HUES48 (cell line): Measurements from ENCODE around the gene KCTD1.
A peak's percentile ranks its signal among the peaks of the same experiment; 100 is the strongest.

ENCODE experiments used
- H3K27ac ChIP-seq: one replicate; pipeline ENCODE4 v1.7.0; 2013; ENCODE audit warnings: low read depth, low read length, inconsistent platforms
- H3K27me3 ChIP-seq: 2 replicates; pipeline ENCODE4 v1.6.1; 2013; ENCODE audit warnings: mild to moderate bottlenecking, low read length; ENCODE audit not compliant: control insufficient read depth, insufficient read depth
- H3K36me3 ChIP-seq: 2 replicates; pipeline ENCODE4 v1.6.1; 2013; ENCODE audit warnings: low read length; ENCODE audit not compliant: control insufficient read depth, insufficient read depth
- H3K4me1 ChIP-seq: 2 replicates; pipeline ENCODE4 v1.6.1; 2013; ENCODE audit warnings: mild to moderate bottlenecking, low read length; ENCODE audit not compliant: control insufficient read depth, insufficient read depth
- H3K4me3 ChIP-seq: 2 replicates; pipeline ENCODE4 v1.5.1; 2013; ENCODE audit warnings: mild to moderate bottlenecking, low read depth, low read length
- H3K9ac ChIP-seq: 2 replicates; pipeline ENCODE4 v1.6.1; 2013; ENCODE audit warnings: mild to moderate bottlenecking, low read depth, low read length, moderate library complexity
- H3K9me3 ChIP-seq: 2 replicates; pipeline ENCODE4 v1.6.1; 2013; ENCODE audit warnings: low read length; ENCODE audit not compliant: control insufficient read depth, insufficient read depth

KCTD1 gene

GRCh38 chr18:26479065-26479680, 69.2 kb downstream of the KCTD1 start:
- Histone ChIP-seq H3K36me3 (no peaks in the 10 kb centered on the region), H3K4me3 (peak overlapping the region; percentile 33; the same call in 1 of the 2 replicates), H3K27ac (peak overlapping the region; percentile 72), H3K9ac (no peak overlapping the region), H3K27me3 (no peaks in the 10 kb centered on the region), H3K9me3 (no peaks in the 10 kb centered on the region), H3K4me1 (peaks cover 44% of the 10 kb centered on the region)

- Histone ChIP-seq H3K9me3 (no peaks in the 10 kb centered on the region), H3K4me3 (peak overlapping the region; percentile 33), H3K27me3 (no peaks in the 10 kb centered on the region), H3K4me1 (peaks cover 44% of the 10 kb centered on the region), H3K27ac (peak overlapping the region; percentile 72), H3K36me3 (no peaks in the 10 kb centered on the region), H3K9ac (no peak overlapping the region)
Measured at GRCh38 chr18:26477828-26478466, 70.4 kb downstream of the KCTD1 start.

GRCh38 chr18:26476697-26477096, 71.7 kb downstream of the KCTD1 start:
- Histone ChIP-seq H3K27ac (no peak overlapping the region), H3K27me3 (no peaks in the 10 kb centered on the region), H3K9ac (no peak overlapping the region), H3K36me3 (no peaks in the 10 kb centered on the region), H3K4me1 (peaks cover 32% of the 10 kb centered on the region), H3K9me3 (no peaks in the 10 kb centered on the region), H3K4me3 (no peak overlapping the region)

- H3K4me3 ChIP-seq = no peak overlapping the region
- H3K9ac ChIP-seq = no peak overlapping the region
- H3K27ac ChIP-seq = no peak overlapping the region
- H3K36me3 ChIP-seq = no peaks in the 10 kb centered on the region
- H3K27me3 ChIP-seq = no peaks in the 10 kb centered on the region
- peaks cover 19% of the 10 kb centered on the region for H3K4me1 ChIP-seq
- H3K9me3 ChIP-seq = no peaks in the 10 kb centered on the region
Measured at GRCh38 chr18:26474542-26474941, 73.8 kb downstream of the KCTD1 start.

GRCh38 chr18:26473672-26474071, 74.7 kb downstream of the KCTD1 start:
- H3K4me1 ChIP-seq = peaks cover 16% of the 10 kb centered on the region
- no peaks in the 10 kb centered on the region for H3K9me3 ChIP-seq
- H3K27me3 ChIP-seq = no peaks in the 10 kb centered on the region
- H3K9ac ChIP-seq = no peak overlapping the region
- no peaks in the 10 kb centered on the region for H3K36me3 ChIP-seq
- H3K4me3 ChIP-seq = no peak overlapping the region
- H3K27ac ChIP-seq = no peak overlapping the region

GRCh38 chr18:26471826-26472225, 76.5 kb downstream of the KCTD1 start:
- no peaks in the 10 kb centered on the region for H3K36me3 ChIP-seq
- H3K9me3 ChIP-seq = no peaks in the 10 kb centered on the region
- no peaks in the 10 kb centered on the region for H3K27me3 ChIP-seq
- no peak overlapping the region for H3K4me3 ChIP-seq
- no peak overlapping the region for H3K9ac ChIP-seq
- peaks cover 6% of the 10 kb centered on the region; the same call in 1 of the 2 replicates for H3K4me1 ChIP-seq
- no peak overlapping the region for H3K27ac ChIP-seq

GRCh38 chr18:26471027-26471426, 77.3 kb downstream of the KCTD1 start:
- no peak overlapping the region for H3K4me3 ChIP-seq
- no peak overlapping the region for H3K9ac ChIP-seq
- no peaks in the 10 kb centered on the region for H3K27me3 ChIP-seq
- H3K36me3 ChIP-seq = no peaks in the 10 kb centered on the region
- H3K27ac ChIP-seq = no peak overlapping the region
- H3K9me3 ChIP-seq = no peaks in the 10 kb centered on the region
- H3K4me1 ChIP-seq = peaks cover 6% of the 10 kb centered on the region; the same call in 1 of the 2 replicates

- Histone ChIP-seq H3K27me3 (no peaks in the 10 kb centered on the region), H3K4me3 (no peak overlapping the region), H3K9ac (no peak overlapping the region), H3K27ac (no peak overlapping the region), H3K9me3 (no peaks in the 10 kb centered on the region), H3K4me1 (peaks cover 6% of the 10 kb centered on the region; the same call in 1 of the 2 replicates), H3K36me3 (no peaks in the 10 kb centered on the region)
Measured at GRCh38 chr18:26470011-26470637, 78.2 kb downstream of the KCTD1 start.

- Histone ChIP-seq H3K9ac (no peak overlapping the region), H3K27me3 (no peaks in the 10 kb centered on the region), H3K27ac (no peak overlapping the region), H3K4me1 (peaks cover 12% of the 10 kb centered on the region; the same call in 1 of the 2 replicates), H3K4me3 (no peak overlapping the region), H3K9me3 (no peaks in the 10 kb centered on the region), H3K36me3 (no peaks in the 10 kb centered on the region)
Measured at GRCh38 chr18:26468931-26469340, 79.4 kb downstream of the KCTD1 start.

GRCh38 chr18:26466026-26466425, 82.3 kb downstream of the KCTD1 start:
- H3K27me3 ChIP-seq = no peaks in the 10 kb centered on the region; the same call in 1 of the 2 replicates
- peaks cover 12% of the 10 kb centered on the region; the same call in 1 of the 2 replicates for H3K4me1 ChIP-seq
- H3K4me3 ChIP-seq = no peak overlapping the region
- H3K9me3 ChIP-seq = no peaks in the 10 kb centered on the region
- H3K9ac ChIP-seq = no peak overlapping the region
- H3K27ac ChIP-seq = no peak overlapping the region
- no peaks in the 10 kb centered on the region for H3K36me3 ChIP-seq

- H3K9ac ChIP-seq = no peak overlapping the region
Measured at GRCh38 chr18:26465431-26465830, 82.9 kb downstream of the KCTD1 start.

More at GRCh38 chr18:26465431-26465830, 82.9 kb downstream of the KCTD1 start:
- no peak overlapping the region for H3K27ac ChIP-seq
- no peaks in the 10 kb centered on the region for H3K9me3 ChIP-seq
- no peaks in the 10 kb centered on the region; the same call in 1 of the 2 replicates for H3K27me3 ChIP-seq
- no peak overlapping the region for H3K4me3 ChIP-seq
- H3K36me3 ChIP-seq = no peaks in the 10 kb centered on the region
- peaks cover 12% of the 10 kb centered on the region; the same call in 1 of the 2 replicates for H3K4me1 ChIP-seq
